HL-60/S4 treated with phorbol 12-myristate 13-acetate at 8.2 ng/mL for 4 days and 3 days (cell line): ENCODE results near the gene ATRIP.
"Not testable (repeated sequence)": the region's sequence is repeated elsewhere in the genome, so short reads cannot be mapped to it uniquely, and the experiment has no call there.

Experiments
- in situ Hi-C: fragments of 300-500 bp; cut with MboI; formaldehyde crosslinking; loops from 2 replicates; pipeline ENCODE4 v1.15.0; 2022; ENCODE audit warnings: low sequenced_read_pairs

Gene ATRIP

DNA sequence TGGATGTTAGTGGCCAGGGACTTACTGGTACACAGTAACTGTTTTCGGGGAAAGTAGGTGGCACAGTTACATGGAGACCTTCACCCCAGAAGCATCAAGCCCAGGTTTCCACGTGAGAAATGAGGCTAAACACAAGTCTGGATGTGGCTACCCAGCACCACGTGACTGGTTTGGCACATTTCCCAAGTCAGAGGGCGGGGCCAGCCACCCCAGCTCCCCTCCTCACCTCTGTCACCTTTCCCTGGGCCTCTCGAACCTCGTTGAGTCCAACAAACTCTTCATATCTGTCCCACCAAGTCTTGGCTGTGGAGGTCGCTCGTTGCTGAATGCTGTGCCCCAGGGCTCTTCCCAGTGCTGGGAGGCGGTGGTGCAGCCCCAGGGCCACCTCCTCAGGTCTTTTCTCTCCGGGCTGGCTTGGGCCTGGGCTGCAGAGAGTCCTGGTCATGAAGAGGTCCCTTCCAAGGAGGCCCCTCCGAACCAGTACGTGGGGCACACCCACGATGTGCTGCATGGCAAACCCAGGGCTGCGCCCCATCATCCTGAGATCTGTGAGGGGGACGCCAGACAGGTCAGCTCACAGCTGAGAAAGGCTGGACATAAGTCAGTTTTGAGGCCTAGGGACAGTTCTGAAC lies 11.8 kb upstream of the ATRIP start:
- in situ Hi-C loops, result loop anchor here (25.0 kb wide), 1 partner anchor 172 kb away; no protein-coding TSS in a partner anchor

DNA sequence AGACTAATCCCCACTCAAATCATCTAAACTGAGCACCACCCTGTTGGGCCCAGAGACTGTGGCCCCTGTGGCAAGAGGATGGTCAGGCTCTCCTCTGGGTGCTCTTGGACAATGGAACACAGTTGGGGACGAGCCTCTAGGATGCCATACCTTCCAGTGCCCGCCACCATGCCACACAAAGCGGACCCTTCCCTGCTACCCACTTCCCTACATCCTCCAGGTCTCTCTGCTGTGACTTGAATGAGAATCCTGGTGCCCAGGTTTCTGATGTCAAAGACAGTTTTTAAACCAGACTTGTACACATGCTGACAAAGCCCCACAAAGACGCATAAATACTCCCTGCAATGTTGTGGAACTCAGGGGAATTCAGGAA lies 11.3 kb upstream of the ATRIP start:
- in situ Hi-C loops, result loop anchor here (25.0 kb wide), 1 partner anchor 173 kb away; no protein-coding TSS in a partner anchor

DNA sequence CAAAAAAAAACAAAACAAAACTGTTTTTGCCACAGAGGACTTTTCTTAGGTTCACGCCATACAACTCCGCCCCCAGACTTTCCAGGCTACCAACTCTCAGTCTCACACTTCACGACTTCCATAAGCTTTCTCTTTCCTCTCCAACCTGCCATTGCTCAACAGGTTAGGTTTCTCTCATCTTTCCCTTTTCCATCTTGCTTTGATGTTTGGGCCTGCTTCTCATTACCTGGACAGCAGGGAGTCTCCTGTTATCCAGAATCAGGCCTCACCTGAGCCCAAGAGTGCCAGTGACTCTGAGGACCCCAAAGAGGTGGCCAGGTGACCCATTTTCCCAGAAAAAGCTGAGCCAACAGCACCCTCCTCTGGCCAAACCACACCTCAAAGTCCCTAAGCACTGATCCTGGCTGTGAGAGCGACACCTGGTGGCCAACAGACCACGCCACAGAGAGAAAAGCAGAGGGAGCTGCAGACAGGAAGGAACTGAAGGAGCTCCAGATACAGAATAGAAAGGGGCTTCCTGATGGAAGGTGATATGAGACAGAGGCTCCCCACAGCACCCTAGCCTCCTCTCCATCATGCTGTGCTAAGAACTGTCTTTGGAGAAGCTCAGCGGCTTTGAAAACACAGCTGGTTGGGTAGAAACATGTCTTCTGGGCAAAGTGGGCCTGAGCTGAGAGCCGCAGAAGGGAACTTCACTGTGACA lies 10.6 kb upstream of the ATRIP start:
- in situ Hi-C loops, result loop anchor here (25.0 kb wide), 1 partner anchor 174 kb away; no protein-coding TSS in a partner anchor

DNA sequence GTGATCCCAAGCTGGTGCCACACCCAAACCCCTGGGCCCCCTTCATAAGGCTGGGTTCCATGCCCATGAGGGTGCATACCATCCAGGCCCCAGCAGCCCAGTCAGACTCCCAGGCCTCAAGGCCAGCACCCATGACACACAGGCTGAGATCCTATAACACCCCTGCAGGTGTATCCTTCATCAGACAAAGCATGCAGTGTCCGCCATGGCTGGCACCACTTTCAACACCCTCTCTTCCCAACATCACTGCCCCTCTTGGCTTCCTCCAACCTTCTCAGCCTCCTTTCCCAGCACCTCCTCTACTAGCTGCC lies 10.1 kb upstream of the ATRIP start:
- in situ Hi-C loops, result loop anchor here (25.0 kb wide), 1 partner anchor 174 kb away; no protein-coding TSS in a partner anchor

DNA sequence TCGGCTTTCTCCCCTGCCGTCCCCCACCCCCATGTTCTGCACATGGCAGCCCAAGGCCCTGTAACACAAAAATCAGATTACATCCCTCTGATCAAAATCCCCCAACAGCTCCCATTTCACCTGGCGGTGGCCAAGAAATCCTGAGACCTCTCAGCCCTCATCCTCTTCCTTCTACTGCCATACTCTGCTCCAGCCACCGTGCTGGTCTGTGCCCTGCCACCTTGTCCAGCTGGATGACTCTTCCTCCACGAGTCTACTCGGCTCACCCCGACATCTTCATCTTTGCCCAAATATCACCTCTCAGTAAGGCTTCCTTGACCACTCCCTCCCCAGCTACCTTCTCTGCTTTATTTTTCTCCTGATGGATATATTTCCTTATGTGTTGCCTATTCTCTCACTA lies 9.7 kb upstream of the ATRIP start:
- in situ Hi-C loops, result loop anchor here (25.0 kb wide), 1 partner anchor 175 kb away; no protein-coding TSS in a partner anchor

DNA sequence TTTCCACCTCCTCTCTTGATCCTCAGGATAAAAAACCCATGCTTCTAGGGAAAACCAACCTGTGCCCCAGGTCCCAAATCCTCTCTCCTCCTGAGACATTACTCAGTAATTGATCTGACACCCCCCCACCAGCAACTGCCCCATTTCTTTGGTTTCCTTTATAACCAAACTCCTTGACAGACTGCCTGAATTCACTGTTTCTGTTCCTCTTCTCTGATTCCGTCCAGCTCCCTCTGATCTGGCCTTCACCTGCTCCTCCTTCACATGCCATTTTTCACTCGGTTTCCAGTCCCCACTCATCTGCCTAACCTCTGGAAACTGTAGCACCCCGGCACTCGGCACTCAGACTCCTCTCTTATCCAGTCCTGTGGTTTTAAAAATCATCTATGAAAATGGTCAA lies 8.7 kb upstream of the ATRIP start:
- in situ Hi-C loops, result loop anchor here (25.0 kb wide), 1 partner anchor 176 kb away; no protein-coding TSS in a partner anchor

DNA sequence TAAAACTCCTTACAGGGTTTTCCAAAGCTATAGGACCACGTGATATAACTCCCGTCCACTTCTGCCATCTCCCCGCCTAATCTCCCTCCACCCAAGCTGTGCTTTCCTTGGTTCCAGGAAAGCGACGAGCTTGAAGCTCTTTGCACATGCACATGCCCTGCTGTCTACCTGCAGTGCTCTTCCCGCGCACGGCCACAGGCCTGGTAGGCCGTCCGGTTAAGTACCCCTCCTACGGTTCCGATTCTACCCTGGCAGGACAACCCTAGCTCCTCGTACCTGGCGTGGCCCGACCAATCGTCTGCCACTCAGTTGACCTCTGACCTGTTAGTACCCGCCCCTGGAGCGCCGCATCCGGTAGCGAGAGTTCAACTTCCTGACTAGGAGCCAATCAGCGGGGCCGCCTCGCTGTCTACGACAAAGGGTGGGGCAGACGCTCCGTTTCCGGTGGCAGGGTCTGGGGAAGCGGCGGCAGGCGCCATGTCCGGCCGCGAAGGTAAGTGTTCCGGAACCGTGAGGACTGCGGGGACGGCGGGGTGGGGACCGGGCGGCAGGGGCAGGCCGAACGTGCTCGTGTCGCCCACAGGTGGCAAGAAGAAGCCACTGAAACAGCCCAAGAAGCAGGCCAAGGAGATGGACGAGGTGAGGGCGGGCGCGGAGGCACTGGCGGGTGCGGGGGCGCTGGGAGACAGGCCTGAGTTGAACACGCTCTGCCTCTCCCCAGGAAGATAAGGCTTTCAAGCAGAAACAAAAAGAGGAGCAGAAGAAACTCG lies 6.5 kb upstream of the ATRIP start, which contains the start of the genes CCDC51 and TMA7:
Gene CCDC51 (minus strand): TSS at position 300 of the 770 bp plus-strand sequence. CDS start 4,991 bp downstream, outside the sequence.
Gene TMA7 (plus strand): TSS at position 438 of the 770 bp plus-strand sequence. CDS start 40 bp downstream, at position 478.
- in situ Hi-C loops, result loop anchor here (25.0 kb wide), 1 partner anchor 178 kb away; no protein-coding TSS in a partner anchor

DNA sequence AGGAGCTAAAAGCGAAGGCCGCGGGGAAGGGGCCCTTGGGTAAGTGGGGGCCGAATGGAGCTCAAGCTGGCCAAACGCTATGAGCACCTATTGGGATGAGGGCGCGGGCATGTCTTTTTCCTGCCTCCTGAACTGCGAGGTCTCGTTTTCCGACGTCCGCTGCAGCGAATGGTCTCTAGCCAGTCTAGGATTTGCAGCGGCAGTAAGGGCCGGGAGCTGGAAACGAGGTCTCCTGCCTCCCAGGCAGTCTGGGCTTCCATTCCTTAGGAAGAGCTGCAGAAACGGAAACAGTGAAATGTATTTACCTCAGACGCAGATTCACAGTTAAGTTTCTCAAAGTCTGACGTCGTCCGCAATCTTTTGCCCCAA lies 6.0 kb upstream of the ATRIP start:
- in situ Hi-C loops, result loop anchor here (25.0 kb wide), 1 partner anchor 178 kb away; no protein-coding TSS in a partner anchor

DNA sequence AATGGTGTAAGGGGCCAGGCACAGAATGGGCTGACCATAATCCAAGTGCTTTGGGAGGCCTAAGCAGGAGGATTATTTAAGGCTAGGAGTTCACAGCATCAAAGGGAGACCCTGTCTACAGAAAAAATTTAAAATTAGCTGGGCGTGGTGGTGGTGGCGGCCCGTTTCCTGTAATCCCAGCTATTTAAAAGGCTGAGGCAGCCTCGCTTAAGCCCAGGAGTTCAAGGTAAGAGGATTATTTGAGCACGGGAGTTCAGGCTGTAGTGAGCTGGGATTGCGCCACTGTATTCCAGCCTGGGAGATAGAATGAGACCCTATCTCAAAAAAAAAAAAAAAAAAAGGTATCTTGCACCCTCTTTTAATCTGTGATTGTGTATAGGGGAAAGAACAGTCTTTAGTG lies 4.6 kb upstream of the ATRIP start:
- in situ Hi-C loops, result loop anchor here (25.0 kb wide), 1 partner anchor 180 kb away; no protein-coding TSS in a partner anchor

DNA sequence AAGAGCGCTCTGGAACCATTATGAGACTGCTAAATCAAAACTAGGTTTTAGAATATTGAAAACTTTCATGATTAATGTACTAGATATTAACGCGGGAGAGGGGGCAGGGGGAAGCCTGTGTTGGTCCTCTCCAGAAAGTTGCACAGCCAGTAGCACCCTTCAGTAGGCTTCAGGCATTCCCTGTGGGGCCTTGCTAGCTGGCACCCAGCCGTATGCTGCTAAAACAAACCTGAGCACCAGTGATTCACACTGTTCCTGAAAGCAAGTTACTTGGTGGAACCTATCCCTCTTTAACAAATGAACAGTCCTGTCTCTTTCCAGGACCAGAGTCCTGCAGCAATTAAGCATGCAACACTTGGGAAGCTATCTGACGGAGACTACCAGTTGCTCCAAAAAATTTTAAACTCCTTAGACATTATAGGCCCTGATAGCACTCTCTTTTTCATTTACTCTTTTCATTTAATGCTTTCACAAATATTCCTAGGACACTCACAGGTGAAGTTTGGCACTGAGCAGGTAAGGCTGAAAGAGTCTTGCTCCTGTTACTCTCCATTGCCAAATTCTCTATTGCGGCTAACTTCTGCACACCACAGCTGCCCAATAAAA lies 1.2 kb upstream of the ATRIP start:
- in situ Hi-C loops, result loop anchor here (25.0 kb wide), 1 partner anchor 183 kb away; no protein-coding TSS in a partner anchor

DNA sequence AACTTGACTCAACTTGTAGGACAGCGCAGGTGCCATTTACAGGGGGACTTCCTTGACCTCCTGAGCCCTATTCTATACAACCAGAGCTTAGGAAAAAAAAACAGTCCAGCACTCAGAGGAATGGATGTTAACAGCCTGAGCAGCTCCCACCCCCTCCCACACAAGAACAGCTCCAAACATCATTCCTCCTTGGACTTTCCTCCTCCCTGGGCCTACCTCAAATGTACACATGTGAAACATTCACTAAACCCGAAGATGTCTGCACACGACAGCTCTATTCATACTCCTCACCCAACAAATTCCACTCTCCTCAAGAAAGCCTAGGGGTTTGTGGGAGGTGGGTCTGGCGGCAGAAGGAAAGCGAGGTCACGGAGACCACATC lies 503 bp upstream of the ATRIP start:
- in situ Hi-C loops, result loop anchor here (25.0 kb wide), 1 partner anchor 184 kb away; no protein-coding TSS in a partner anchor

DNA sequence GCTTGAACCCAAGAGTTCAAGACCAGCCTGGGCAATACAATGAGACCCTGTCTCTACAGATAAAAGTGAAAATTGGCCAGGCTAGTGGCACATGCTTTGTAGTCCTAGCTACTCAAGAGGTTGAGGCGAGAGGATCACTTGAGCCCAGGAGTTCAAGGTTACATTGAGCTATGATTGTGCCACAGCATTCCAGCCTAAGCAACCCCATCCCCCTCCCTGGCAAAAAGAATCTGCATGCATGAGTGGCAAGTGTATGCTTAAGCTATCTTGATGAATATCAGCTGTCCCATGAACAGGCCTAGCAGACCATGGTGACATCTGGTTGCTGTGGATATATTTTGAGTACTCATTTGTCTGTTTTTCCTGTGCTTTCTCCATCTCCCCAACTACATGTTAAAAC lies 4.7 kb downstream of the ATRIP start:
- in situ Hi-C loops, result no loop called here

DNA sequence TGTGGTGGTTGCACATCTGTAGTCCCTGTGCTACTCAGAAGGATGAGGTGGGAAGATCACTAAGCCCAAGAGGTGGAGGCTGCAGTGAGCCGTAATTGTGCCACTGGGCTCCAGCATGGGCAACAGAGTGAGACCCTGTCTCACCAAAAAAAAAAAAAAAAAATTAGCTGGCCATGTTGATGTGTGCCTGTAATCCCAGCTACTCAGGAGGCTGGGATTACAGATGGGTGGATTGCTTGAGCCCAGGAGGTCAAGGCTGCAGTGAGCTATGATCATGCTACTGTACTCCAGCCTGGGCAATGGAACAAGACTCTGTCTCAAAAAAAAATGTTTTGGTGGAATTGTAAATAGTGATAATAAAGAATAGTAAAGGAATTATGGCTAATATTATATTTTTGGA lies 9.9 kb downstream of the ATRIP start:
- in situ Hi-C loops, result no loop called here

DNA sequence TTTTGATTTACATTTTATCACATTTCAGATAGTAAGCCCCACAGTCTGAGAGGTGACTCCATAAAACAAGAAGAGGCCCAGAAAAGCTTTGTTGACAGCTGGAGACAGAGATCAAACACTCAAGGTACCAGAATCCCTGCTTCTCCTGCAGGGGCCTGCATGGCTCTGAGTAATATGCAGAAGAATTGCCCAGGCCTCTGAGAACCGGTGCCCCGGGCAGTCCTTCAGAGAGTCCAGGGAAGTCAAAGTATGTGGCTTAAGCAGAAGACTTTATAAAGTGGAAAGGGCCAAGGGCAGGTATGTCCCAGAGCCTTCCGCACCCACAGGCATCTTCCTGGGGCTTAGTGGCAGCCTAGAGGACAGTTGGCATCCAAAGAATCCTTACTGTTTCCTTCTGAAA lies 12.8 kb downstream of the ATRIP start:
- in situ Hi-C loops, result no loop called here

DNA sequence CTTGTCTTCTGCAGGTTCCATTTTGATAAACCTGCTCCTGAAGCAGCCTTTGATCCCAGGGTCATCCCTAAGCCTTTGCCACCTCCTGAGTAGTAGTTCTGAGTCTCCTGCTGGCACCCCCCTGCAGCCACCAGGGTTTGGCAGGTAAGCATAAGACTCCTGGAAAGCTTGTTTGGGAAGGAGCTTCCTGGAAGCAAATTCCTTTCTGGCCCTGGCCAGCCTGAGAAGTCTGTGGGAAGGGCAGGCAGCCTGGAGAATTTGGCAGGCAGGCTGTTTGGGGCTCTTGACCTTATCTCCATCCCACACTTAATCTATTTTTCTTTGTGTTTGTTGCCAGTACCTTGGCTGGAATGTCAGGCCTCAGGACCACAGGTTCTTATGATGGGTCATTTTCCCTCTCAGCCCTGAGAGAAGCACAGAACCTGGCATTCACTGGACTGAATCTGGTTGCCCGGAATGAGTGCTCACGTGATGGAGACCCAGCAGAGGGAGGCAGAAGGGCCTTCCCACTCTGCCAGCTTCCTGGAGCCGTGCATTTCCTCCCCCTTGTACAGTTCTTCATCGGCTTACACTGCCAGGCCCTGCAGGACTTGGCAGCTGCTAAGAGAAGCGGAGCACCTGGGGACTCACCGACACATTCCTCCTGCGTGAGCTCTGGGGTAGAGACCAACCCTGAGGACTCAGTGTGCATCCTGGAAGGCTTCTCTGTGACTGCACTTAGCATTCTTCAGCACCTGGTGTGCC lies 13.4 kb downstream of the ATRIP start:
- in situ Hi-C loops, result no loop called here

DNA sequence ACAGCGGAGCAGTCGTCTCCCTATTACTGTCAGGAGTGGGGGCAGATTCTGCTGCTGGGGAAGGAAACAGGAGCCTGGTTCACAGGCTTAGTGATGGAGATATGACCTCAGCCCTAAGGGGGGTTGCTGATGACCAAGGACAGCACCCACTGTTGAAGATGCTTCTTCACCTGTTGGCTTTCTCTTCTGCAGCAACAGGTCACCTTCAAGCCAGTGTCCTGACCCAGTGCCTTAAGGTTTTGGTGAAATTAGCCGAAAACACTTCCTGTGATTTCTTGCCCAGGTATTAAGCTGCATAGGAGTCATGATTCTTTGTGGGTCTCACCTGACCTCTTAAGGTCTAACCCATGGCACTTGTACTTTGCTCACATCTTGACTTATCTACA lies 14.0 kb downstream of the ATRIP start:
- in situ Hi-C loops, result no loop called here

DNA sequence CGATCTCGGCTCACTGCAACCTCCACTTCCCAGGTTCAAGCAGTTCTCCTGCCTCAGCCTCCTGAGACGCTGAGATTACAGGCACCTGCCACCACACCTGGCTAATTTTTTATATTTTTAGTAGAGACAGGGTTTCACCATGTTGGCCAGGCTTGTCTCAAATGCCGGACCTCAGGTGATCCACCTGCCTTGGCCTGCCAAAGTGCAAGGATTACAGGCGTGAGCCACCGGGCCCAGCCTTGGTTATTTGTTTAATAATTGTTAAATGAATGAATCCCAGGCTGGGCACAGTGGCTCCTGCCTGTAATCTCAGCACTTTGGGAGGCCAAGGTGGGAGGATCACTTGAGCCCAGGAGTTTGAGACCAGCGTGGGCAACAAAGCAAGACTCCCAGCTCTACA lies 15.2 kb downstream of the ATRIP start:
- in situ Hi-C loops, result not testable (repeated sequence)

DNA sequence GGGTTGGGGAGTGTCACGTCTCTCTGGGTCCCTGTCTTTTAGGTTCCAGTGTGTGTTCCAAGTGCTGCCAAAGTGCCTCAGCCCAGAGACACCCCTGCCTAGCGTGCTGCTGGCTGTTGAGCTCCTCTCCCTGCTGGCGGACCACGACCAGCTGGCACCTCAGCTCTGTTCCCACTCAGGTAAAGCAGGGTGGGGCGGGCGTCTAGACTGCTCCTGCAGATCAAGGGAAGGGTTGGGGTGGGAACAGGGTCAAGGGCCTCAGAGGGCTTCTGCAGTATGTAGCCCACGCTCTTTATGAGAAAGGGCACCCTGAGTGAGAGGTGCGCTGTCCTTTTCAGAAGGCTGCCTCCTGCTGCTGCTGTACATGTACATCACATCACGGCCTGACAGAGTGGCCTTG lies 17.2 kb downstream of the ATRIP start:
- in situ Hi-C loops, result no loop called here

DNA sequence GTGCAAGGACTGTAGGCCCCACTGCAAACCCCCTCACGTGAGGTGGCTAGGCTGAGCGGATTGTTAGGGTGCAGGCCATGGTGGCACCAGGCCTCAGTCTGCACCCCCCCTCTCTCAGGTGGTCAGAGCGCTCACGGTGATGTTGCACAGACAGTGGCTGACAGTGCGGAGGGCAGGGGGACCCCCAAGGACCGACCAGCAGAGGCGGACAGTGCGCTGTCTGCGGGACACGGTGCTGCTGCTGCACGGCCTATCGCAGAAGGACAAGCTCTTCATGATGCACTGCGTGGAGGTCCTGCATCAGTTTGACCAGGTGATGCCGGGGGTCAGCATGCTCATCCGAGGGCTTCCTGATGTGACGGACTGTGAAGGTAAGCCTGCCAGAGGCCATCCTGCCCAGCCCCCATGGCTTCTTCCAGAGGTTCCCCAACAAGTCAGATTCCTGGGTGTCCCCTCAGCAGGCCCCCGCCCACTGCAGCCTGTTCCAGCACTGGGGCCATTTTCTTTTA lies 18.2 kb downstream of the ATRIP start:
- in situ Hi-C loops, result no loop called here

DNA sequence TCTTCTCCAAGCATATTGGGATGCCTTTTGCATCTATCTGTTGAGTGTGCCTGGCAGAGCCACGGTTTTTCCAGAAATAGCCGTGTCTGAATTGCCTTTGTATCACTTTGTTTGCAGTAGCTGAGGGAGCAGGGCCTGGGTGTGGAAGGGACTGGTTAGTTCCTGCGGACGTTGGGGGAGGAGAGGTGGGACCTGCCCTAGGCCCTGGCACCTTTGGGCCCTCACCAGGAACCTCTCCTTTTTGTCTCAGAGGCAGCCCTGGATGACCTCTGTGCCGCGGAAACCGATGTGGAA lies 18.6 kb downstream of the ATRIP start:
- in situ Hi-C loops, result no loop called here
